IPS-18c (cell line): ENCODE measurements around the gene LHPP.

ENCODE experiments used
- H3K4me3 ChIP-seq: 2 replicates; pipeline ENCODE4 v1.7.0; 2013; ENCODE audit warnings: low read depth, mild to moderate bottlenecking, low read length, moderate library complexity; ENCODE audit not compliant: insufficient read depth
- H3K9me3 ChIP-seq: one replicate; pipeline ENCODE4 v1.6.1; 2013; ENCODE audit warnings: mild to moderate bottlenecking, low read length, moderate library complexity; ENCODE audit not compliant: control insufficient read depth, insufficient read depth

Gene LHPP

DNA sequence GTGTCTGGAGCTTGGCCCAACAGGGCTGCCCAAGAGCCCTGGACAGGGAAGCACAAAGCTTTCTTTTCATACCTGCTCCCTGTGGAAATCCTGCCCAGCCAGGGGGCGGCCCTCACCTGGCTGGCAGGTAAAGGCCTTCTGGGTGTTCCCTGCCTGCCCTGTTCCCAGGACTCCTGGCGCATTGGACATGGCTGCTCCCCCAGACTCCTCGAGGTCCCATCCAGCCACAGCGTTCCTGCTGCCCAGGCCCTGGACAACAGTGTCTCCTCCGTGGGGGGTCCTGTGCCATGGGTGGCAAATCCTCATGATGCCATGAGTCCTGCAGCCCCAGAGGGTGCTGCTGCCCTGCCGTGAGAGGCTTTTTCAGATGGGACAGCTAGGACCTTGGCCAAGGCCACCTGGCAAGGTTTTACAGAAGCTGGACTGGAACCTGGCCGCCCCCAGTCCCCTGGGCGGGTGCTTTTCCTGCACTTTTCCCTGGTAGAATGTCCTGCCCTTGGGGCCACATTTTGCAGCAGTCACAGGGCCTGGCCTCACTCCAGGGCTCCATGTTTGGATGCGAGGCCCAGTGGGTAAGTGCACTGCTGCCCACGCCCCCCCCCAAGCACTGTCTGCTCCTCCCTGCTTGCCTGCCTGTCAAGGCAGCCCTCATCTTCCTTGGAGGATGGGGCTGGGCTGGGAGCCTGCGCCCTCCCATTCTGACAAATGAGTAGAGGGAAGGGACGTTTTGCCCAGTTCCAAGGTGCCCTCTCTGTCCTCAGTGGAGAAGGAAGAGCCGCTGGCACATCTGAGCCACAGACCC lies 60.7 kb downstream of the LHPP start:
- Histone ChIP-seq H3K9me3 (no peaks in the 10 kb centered on the region), H3K4me3 (no peak overlapping the region)

DNA sequence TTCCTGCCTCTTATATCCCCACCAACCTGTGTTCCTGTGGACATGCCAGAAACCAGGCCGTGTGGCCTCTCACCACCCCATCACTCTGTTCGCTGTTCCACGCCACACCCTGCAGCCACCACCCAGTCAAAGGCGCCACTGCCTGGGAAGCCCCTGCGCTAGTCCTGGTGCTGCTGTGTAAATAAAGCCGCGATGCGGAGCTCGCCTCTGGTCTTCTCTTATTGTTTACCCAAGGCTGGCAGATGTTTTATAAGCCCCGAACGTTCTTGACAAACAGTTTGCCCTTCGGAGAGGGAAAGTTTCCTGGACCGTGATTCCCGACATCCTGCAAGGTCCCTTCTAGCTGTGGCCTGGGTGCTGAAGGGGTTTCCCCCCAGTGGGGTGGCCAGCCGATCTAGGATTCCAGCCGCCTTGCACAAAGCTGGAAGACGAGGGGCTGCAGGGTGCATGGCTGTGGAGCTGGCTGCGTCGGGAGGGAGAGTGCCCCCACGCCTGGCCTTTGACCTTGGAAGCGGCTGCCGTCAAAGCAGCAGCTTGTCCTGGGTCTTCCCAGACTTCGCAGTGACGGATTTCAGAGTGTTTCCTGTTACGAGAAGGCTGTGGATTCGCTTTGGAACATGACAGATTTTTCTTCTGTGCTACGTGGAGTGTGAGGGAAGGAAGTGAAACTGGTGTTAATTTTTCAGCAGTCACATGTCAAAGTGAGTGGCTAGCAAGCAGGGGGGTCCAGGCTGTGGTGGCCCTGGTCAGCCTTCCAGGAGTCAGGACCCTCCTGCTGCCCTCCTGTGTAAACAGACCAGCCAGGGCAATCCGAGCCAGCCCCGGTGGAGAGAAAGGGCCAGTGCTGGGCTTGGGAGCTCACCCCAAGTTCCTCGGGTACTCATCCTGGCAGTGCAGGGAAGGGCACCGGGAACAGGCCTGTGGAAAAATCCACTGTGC lies 61.6 kb downstream of the LHPP start:
- Histone ChIP-seq H3K4me3 (no peak overlapping the region), H3K9me3 (no peaks in the 10 kb centered on the region)

DNA sequence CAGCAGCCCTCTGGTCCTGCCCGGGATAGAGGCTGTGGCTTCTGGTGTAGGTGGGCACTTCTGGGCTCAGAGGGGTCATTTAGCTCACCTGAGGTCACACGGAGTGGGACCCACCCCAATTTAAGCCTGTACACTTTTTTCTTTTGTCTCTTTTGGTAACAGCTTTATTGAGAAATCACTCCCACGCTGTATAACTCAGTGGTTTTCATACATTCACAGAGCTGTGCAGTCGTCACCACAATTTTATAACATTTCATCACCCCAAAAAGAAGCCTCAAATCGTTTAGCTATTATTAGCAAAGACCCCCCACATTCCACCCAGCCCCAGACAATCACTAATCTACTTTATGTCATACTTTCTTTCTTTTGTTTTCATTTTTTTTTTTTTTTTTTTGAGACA lies 62.3 kb downstream of the LHPP start:
- no peak overlapping the region for H3K4me3 ChIP-seq
- no peaks in the 10 kb centered on the region for H3K9me3 ChIP-seq

DNA sequence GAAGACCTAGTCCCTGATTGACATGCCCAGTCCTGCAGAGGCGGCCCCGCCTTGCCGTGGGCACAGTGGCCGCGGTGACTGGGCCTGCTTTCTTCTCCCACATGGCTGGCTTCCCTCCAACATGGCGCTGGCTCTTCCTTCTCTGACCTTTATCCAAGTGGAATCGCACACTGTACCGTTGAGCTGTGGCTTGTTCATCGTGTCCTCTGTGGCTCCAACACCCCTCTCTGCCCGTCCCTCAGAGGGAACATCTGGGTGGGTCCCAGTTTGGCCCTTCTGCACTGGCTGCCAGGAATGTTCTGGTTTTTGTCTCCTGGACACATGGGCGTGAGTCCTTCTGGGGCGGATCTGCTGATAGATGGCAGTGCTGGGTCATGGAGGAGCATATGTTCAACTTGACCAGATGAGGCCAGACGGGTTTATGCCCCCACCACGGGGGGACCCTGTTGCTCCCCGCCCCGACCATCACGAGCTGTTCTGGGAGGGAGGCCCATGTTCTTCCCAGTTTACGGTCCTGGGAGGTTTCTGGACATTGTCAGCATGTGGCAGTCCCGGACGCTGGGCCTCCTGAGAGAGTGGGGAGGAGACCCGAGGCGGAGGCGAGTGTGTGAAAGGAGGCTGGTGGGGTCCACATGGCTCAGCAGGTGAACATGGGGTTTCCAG lies 63.5 kb downstream of the LHPP start:
- H3K9me3 ChIP-seq, result no peaks in the 10 kb centered on the region
- H3K4me3 ChIP-seq, result no peak overlapping the region

GRCh38 chr10:124525751-124526600 lies 64.4 kb downstream of the LHPP start:
- no peaks in the 10 kb centered on the region for H3K9me3 ChIP-seq

GRCh38 chr10:124526621-124527267 lies 65.1 kb downstream of the LHPP start:
- Histone ChIP-seq H3K4me3 (no peak overlapping the region), H3K9me3 (no peaks in the 10 kb centered on the region)

More at GRCh38 chr10:124525751-124526600, 64.4 kb downstream of the LHPP start:
- H3K4me3 ChIP-seq, result no peak overlapping the region

DNA sequence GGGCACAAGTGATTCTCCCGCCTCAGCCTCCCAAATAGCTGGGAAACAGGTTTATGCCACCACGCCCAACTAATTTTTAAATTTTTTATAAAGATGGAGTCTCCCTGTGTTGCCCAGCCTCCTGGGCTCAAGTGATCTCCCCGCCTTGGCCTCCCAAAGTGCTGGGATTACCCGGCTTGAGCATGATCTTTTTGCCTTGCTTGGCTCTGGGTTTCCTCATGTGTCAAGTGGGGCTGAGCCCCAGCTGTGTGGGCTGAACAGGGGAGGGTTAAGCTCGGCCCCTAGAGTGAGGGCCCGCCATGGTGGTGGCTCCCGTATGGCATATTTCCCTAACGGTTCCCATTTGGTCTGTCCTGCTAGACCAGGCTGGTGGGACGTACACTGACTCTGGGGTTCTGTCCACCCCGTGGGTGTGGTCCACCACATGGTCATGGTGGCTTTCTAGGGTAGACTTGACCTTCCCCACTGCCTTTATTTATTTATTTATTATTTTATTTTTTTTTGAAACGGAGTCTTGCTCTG lies 66.3 kb downstream of the LHPP start:
- H3K4me3 ChIP-seq, result no peak overlapping the region
- H3K9me3 ChIP-seq, result no peaks in the 10 kb centered on the region

DNA sequence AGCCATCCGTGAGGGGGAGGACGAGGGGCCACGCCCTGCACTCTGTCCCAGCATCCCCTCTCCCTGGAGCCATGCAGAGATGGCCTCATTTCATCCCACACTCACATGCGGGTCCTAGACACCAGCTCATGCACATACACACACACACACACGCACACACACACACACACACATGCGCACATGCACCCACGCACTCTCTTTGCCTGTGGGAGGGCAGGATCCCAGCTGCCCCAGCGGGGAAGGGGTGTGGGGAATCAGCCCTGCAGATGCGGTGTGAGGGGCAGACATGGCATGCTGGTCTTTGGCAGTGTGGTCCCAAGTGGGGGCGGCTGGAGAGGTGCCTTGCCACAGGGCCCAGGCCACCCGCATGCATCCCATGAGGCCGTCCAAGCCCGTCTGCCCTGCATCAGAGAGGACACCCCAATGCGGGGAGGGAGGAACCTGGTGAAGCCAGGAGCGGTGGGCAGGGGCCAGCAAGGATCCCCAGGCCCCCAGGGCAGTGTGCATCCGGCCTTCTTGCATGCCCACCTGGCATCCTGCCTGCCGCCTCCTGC lies 68.1 kb downstream of the LHPP start:
- H3K9me3 ChIP-seq, result no peaks in the 10 kb centered on the region
- no peak overlapping the region for H3K4me3 ChIP-seq

GRCh38 chr10:124530215-124530665 lies 68.6 kb downstream of the LHPP start:
- Histone ChIP-seq H3K9me3 (no peaks in the 10 kb centered on the region), H3K4me3 (no peak overlapping the region)

DNA sequence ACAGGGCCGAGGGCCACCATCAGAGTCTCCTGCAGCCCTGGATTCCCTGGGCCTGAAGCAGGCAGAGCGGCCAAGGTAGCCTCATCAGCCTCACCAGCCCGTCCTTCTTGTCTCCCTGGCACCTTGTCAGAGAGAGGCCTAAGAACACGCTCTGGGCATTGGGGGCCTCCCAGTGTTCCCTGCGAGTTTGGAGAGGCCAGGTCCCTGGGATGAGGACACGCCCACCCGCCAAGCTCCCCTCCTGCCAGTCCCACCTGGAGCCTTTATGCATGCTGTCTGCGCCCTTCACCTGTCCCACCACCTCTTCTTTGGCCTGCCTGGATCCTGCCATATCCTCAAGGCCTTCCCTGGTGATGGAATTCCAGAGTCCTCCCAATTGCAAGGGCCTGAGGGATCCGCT lies 69.2 kb downstream of the LHPP start:
- Histone ChIP-seq H3K9me3 (no peaks in the 10 kb centered on the region), H3K4me3 (no peak overlapping the region)

DNA sequence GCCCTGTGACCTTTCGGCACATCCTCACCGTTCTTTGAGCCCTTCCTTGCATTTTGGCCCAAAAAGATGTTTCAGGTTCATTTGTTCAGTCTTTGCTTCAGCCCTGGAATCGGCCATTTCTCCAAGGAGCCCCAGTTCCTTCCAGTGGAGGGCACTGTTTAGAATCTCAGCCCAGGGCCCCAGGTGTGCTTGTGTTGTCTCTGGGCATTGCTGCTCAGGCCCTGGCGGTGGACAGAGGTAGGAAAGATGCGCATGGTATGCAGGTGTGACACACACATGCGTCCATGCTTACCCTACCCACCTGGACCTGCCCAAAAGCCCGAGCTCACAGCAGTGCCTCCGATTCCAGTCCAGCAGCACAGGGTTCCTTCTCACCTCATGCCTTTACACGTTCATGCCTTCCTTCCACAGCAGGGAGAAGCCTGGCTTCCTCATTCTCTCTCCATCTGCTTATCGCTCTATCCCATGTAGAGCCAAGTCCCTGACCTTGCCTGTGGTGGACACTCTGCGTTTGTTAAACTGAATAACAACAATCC lies 70.6 kb downstream of the LHPP start:
- Histone ChIP-seq H3K9me3 (no peaks in the 10 kb centered on the region), H3K4me3 (no peak overlapping the region)

DNA sequence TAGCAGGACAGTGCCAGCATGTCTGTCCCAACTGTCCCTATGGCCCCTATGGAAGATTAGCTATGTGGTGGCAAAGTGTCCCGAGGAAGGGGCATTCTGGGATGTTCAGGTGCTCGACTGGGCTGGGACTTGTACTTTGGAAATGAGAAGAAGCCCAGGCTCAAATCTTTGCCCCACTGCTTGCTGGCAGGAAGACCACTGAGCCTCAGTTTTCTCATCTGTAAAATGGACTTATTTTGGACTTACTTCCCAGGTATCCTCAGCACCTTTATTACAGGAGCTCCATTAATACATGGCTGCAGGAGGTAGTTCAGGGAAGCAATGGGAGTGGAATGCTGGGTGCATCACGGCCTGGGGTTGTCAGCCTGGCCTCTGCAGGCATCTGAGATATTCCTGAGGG lies 71.2 kb downstream of the LHPP start:
- H3K9me3 ChIP-seq, result no peaks in the 10 kb centered on the region
- H3K4me3 ChIP-seq, result no peak overlapping the region

DNA sequence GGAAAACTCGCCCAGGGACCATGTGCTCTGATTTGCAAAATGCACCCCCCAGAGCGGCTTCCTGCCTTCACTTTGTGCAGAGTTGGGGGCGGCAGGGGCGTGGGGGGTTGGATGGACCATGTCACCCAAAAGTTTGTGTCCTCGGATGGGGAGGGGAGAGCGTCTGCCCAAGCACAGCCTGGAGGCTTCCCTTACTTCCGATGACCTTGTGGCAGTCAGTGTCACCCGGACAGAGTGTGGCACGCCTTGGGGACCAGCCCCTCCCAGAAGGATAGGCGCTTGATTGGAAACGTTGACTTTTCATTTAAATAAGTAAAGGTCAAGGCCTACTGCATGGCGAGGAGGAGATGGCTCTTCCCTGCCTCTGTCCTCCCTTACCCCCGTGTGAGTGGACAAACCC lies 71.6 kb downstream of the LHPP start:
- Histone ChIP-seq H3K9me3 (no peaks in the 10 kb centered on the region), H3K4me3 (no peak overlapping the region)

- Histone ChIP-seq H3K9me3 (no peaks in the 10 kb centered on the region), H3K4me3 (no peak overlapping the region)
Observed at GRCh38 chr10:124534231-124534798, 72.7 kb downstream of the LHPP start.

- H3K4me3 ChIP-seq, result no peak overlapping the region
- no peaks in the 10 kb centered on the region for H3K9me3 ChIP-seq
Observed at GRCh38 chr10:124534826-124535601, 73.4 kb downstream of the LHPP start.
